Heart left ventricle (tissue), 16 donors: Measurements from ENCODE around the gene ITGB1BP1. TPM values are rescaled to one million over a fixed set of nuclear protein-coding genes. Genes with fewer than 3 reads are reported as not detected.

Source experiments
- ATAC-seq, 4 donors: fragments of 200-7000 bp; cut with Tn5 transposase; one replicate each; pipeline ENCODE4 v1.9.1; 2020 to 2022; ENCODE audit warnings: moderate library complexity in 4 of 4, mild to moderate bottlenecking in 3 of 4, moderate number of reproducible peaks in 1 of 4
- DNase-seq, 5 donors: peaks; one replicate each; pipeline ENCODE4 v3.0.0-alpha.2; 2020
- H3K27ac ChIP-seq, 12 donors: fragments of 200-600 bp; sonication (generic) in 4 of 12; one replicate each; pipeline versions ENCODE4 v1.5.0 to v1.8.0; 2016 to 2022; ENCODE audit warnings: mild to moderate bottlenecking in 2 of 12
- H3K27me3 ChIP-seq, 9 donors: fragments of 200-600 bp; sonication (generic) in 2 of 9; one replicate each; pipeline versions ENCODE4 v1.5.1 to v1.8.0; 2016 to 2022; ENCODE audit warnings: mild to moderate bottlenecking in 3 of 9
- H3K36me3 ChIP-seq, 9 donors: fragments of 200-600 bp; sonication (generic) in 2 of 9; one replicate each; pipeline versions ENCODE4 v1.5.0 to v1.8.0; 2018 to 2022; ENCODE audit warnings: mild to moderate bottlenecking in 2 of 9
- H3K4me1 ChIP-seq, 12 donors: fragments of 200-600 bp; sonication (generic) in 4 of 12; one replicate each; pipeline versions ENCODE4 v1.5.0 to v1.8.0; 2016 to 2022; ENCODE audit warnings: mild to moderate bottlenecking in 3 of 12
- H3K4me3 ChIP-seq, 12 donors: fragments of 200-600 bp; sonication (generic) in 4 of 12; one replicate each; pipeline versions ENCODE4 v1.5.0 to v1.8.0; 2017 to 2022; ENCODE audit warnings: mild to moderate bottlenecking in 9 of 12, moderate library complexity in 4 of 12
- H3K9me3 ChIP-seq, 12 donors: fragments of 200-600 bp; sonication (generic) in 4 of 12; one replicate each; pipeline versions ENCODE4 v1.5.0 to v1.8.0; 2016 to 2022; ENCODE audit warnings: mild to moderate bottlenecking in 1 of 12
- CTCF ChIP-seq, 12 donors: fragments of 200-600 bp; sonication (generic) in 4 of 12; IDR thresholded peaks; one replicate each; pipeline versions ENCODE4 v1.5.0 to v1.8.0; 2018 to 2022; ENCODE audit warnings: antibody characterized with exemption in 12 of 12, mild to moderate bottlenecking in 5 of 12
- POLR2A ChIP-seq, 2 donors: fragments of 450-650 bp; IDR thresholded peaks; one replicate each; pipeline ENCODE4 v1.6.1; 2017; ENCODE audit warnings: antibody characterized with exemption in 2 of 2, mild to moderate bottlenecking in 2 of 2, moderate library complexity in 2 of 2
- WGBS, 4 donors: extraction: QIAGEN DNeasy Blood & Tissue Kit in 2 of 4; methylation state at CpG; one replicate each; pipeline versions ENCODE4 v1.1.5 to v1.1.7; 2013 to 2018; 5-methylcytosine and 5-hydroxymethylcytosine counted together
- intact Hi-C, 10 donors: fragments of 100-400 bp; cut with DNase I; formaldehyde crosslinking; loops; one replicate each; pipeline versions ENCODE4 v1.11.1 to v1.14.2; 2022
- polyA plus RNA-seq, 2 donors: library from polyadenylated mRNA; stranded (reverse); fragments of 200-250 nt; gene quantifications; one replicate each; pipeline ENCODE4 v1.2.3, GENCODE V29; 2013
- total RNA-seq, 9 donors: library from RNA; depleted of rRNA in 2 of 9; stranded (reverse); fragments of >200 nt in 2 of 9; fragmentation: NEBNext Ultra II Directional in 3 of 9; extraction: Animal tissue kit (Norgen Biotek cat#: 25700) in 3 of 9; gene quantifications; one replicate each; pipeline versions ENCODE4 v1.1.0 to v1.2.4, GENCODE V29; 2016 to 2023
- donor health status: ischemic (EF 13 %, LVEDD 7.1; RV severe dilation, severe dysfunction).
- donor health status: healthy with polysubstance abuse.
- donor health status: DM: no; HTN: yes; CAD: no.
- donor health status: DM: no; HTN: no; CAD: no.
- donor health status: ischemic (EF 25% LVEDD 6.9; RV normal size, moderate dysfunction).
- donor health status: ischemic (EF 25% LVEDD 5.7; RV mildly dilated, moderate dysfunction).
- donor health status: healthy.
- donor health status: DM: yes; HTN: yes; CAD: no.
- donor health status: ischemic (EF 35%, LVEDD 5.7; RV mildly dilated, moderate dysfunction).
- donor health status: nonischemic (EF 11% LVEDD 7.7; RV severe dilation, severe dysfunction).
- donor health status: DM: yes; HTN: yes; CAD: no.
- donor health status: PGD.
- donor health status: ischemic (EF 29% LVEDD 5.4; RV normal size, mild dysfunction).
- donor health status: nonischemic (EF 23%, LVEDD 6.1; RV moderate dilation, normal function).

The ITGB1BP1 gene
- total and polyA plus RNA-seq, 11 donors = 26.5 to 165 (median 104) TPM

- 76 to 90% (median 85%) methylated on average over 5 of the region's 5 CpGs for whole genome bisulfite sequencing, 4 donors
- ATAC-seq = no peak
- intact Hi-C loops = no loop called here
- Histone ChIP-seq H3K36me3 (peaks cover 0 to 83% (median 37%) of the 10 kb centered on the region in 9 donors), H3K27me3 (no peaks in the 10 kb centered on the region), H3K4me1 (peaks cover 0 to 40% (median 18%) of the 10 kb centered on the region in 12 donors), H3K27ac (peak overlapping the region in 10 of 12 donors; percentile 19 to 88 (median 68)), H3K9me3 (no peaks in the 10 kb centered on the region), H3K4me3 (no peak overlapping the region)
- no peak for TF ChIP-seq POLR2A (IDR thresholded peaks at IDR 0.05)
- no peak for DNase-seq
Measured at GRCh38 chr2:9379391-9379755, 44.0 kb downstream of the ITGB1BP1 start.

- DNase-seq = peak; percentile 83 to 92 (median 88)
- H3K4me3 ChIP-seq = no peak overlapping the region
- TF ChIP-seq POLR2A (IDR thresholded peaks at IDR 0.05) (no peak), CTCF (IDR thresholded peaks at IDR 0.05) (no peak)
- intact Hi-C loops = no loop called here
- H3K27me3 ChIP-seq = no peaks in the 10 kb centered on the region
- peaks cover 0 to 40% (median 18%) of the 10 kb centered on the region in 12 donors for H3K4me1 ChIP-seq
- peak overlapping the region in 11 of 12 donors; percentile 19 to 88 (median 67) for H3K27ac ChIP-seq
- peak; percentile 71 to 89 (median 84) for ATAC-seq
- 67 to 78% (median 72%) methylated on average over 27 to 30 of the region's 30 CpGs for WGBS, 4 donors
- H3K36me3 ChIP-seq = peaks cover 0 to 83% (median 42%) of the 10 kb centered on the region in 9 donors
- H3K9me3 ChIP-seq = no peaks in the 10 kb centered on the region
Measured at GRCh38 chr2:9378433-9379390, 44.6 kb downstream of the ITGB1BP1 start.

GRCh38 chr2:9377461-9378097, 45.7 kb downstream of the ITGB1BP1 start:
- H3K27ac ChIP-seq = peak overlapping the region in 11 of 12 donors; percentile 19 to 88 (median 67)
- ATAC-seq (no peak), DNase-seq (no peak)
- H3K36me3 ChIP-seq = peaks cover 0 to 83% (median 39%) of the 10 kb centered on the region in 9 donors
- H3K9me3 ChIP-seq = no peaks in the 10 kb centered on the region
- no peaks in the 10 kb centered on the region for H3K27me3 ChIP-seq
- WGBS, 4 donors = 76 to 82% (median 79%) methylated on average over 9 of the region's 9 CpGs
- H3K4me3 ChIP-seq = no peak overlapping the region
- H3K4me1 ChIP-seq = peaks cover 0 to 40% (median 18%) of the 10 kb centered on the region in 12 donors
- intact Hi-C loops = no loop called here
- TF ChIP-seq POLR2A (IDR thresholded peaks at IDR 0.05) (no peak), CTCF (IDR thresholded peaks at IDR 0.05) (no peak)

GRCh38 chr2:9375857-9376428, 47.4 kb downstream of the ITGB1BP1 start:
- DNase-seq (no peak), ATAC-seq (no peak)
- Histone ChIP-seq H3K27ac (peak overlapping the region in 1 of 12 donors; percentile 84), H3K36me3 (peaks cover 0 to 79% (median 34%) of the 10 kb centered on the region in 9 donors), H3K4me1 (peaks cover 0 to 33% (median 18%) of the 10 kb centered on the region in 12 donors), H3K4me3 (no peak overlapping the region), H3K9me3 (no peaks in the 10 kb centered on the region), H3K27me3 (no peaks in the 10 kb centered on the region)
- TF ChIP-seq CTCF (IDR thresholded peaks at IDR 0.05) (no peak), POLR2A (IDR thresholded peaks at IDR 0.05) (no peak)
- intact Hi-C loops = no loop called here
- WGBS, 4 donors = 80 to 89% (median 85%) methylated on average over 2 to 4 of the region's 4 CpGs
